HepG2 (cell line): ENCODE data around the gene NAB1. TPM values are rescaled to one million over a fixed set of nuclear protein-coding genes. Genes with fewer than 3 reads are reported as not detected.

Experiments
- ATAC-seq: fragments of 200-7000 bp; cut with Tn5 transposase; 3 replicates; pipeline ENCODE4 v1.9.1; 2020; ENCODE audit warnings: mild to moderate bottlenecking, moderate library complexity
- BruUV-seq: library from RNA; stranded (reverse); fragments of 400-500 nt; replicated peaks from 2 replicates; lab custom pipeline; 2021; lab: Mats Ljungman, UMichigan
- CTCF ChIA-PET: fragments of 300-600 bp; formaldehyde crosslinking; extraction: SDS; loops from one replicate; lab custom pipeline; 2021; ENCODE audit warnings: low total read pairs, inconsistent platforms, low intra/inter-chr PET ratio; lab: Yijun Ruan, JAX
- POLR2A ChIA-PET: fragments of 350-600 bp; sonication (Branson Sonifier 250); formaldehyde crosslinking; loops from one replicate; lab custom pipeline; 2020; ENCODE audit warnings: antibody characterized with exemption, inconsistent platforms; lab: Yijun Ruan, JAX
- DNase-seq: peaks from one replicate; pipeline ENCODE4 v3.0.0-alpha.2; 2015; ENCODE audit warnings: low spot score
- FAIRE-seq: peaks from 3 replicates; lab custom pipeline; 2011; peaks lifted over from hg19 to GRCh38; lab: Jason Lieb, UNC
- H2AFZ ChIP-seq: one replicate; pipeline ENCODE4 v1.6.1; 2011; ENCODE audit warnings: low read length, inconsistent platforms
- H3K27ac ChIP-seq: fragments of 300-600 bp; 3 replicates; pipeline ENCODE4 v1.8.0; 2011; ENCODE audit warnings: mixed run types, mild to moderate bottlenecking, mixed read lengths, low read length, inconsistent platforms; ENCODE audit not compliant: insufficient read depth; ENCODE audit errors: extremely low read length
- H3K27me3 ChIP-seq, 2 experiments: fragments of 200-600 bp in 1 of 2; 2 replicates in 1 of 2; 3 replicates in 1 of 2; pipeline versions ENCODE4 v1.6.0 to v1.8.0; 2011; ENCODE audit warnings: low read length in 2 of 2, mild to moderate bottlenecking in 2 of 2, moderate library complexity in 2 of 2, inconsistent platforms in 1 of 2; ENCODE audit not compliant: insufficient read depth in 2 of 2, control insufficient read depth in 1 of 2
- H3K36me3 ChIP-seq, 2 experiments: fragments of 200-600 bp in 1 of 2; replicated peaks in 1 of 2; 2 replicates in 1 of 2; 3 replicates in 1 of 2; pipeline versions ENCODE4 v1.5.1 to v1.8.0; 2011; ENCODE audit warnings: low read length in 2 of 2, inconsistent platforms in 1 of 2; ENCODE audit not compliant: insufficient read depth in 2 of 2, control insufficient read depth in 1 of 2
- H3K4me1 ChIP-seq: 2 replicates; pipeline ENCODE4 v1.5.1; 2012; ENCODE audit warnings: low read length, inconsistent platforms; ENCODE audit not compliant: insufficient read depth
- H3K4me2 ChIP-seq: 2 replicates; pipeline ENCODE4 v1.6.0; 2011; ENCODE audit warnings: low read depth, low read length, inconsistent platforms
- H3K4me3 ChIP-seq, 3 experiments: fragments of 200-600 bp in 1 of 3; sonication (generic), shearing (Covaris generic) in 1 of 3; replicated peaks in 1 of 3; 2 replicates each; pipeline ENCODE4 v1.5.1; 2011 to 2016; ENCODE audit warnings: low read length in 3 of 3, inconsistent platforms in 2 of 3, low read depth in 2 of 3, mild to moderate bottlenecking in 2 of 3, control low read depth in 1 of 3, mixed read lengths in 1 of 3; ENCODE audit not compliant: insufficient read depth in 1 of 3
- H3K79me2 ChIP-seq: one replicate; pipeline ENCODE4 v1.6.1; 2011; ENCODE audit warnings: low read length, inconsistent platforms; ENCODE audit not compliant: insufficient read depth
- H3K9ac ChIP-seq: 2 replicates; pipeline ENCODE4 v1.6.0; 2011; ENCODE audit warnings: mild to moderate bottlenecking, low read depth, low read length, inconsistent platforms; ENCODE audit not compliant: insufficient read depth
- H3K9me3 ChIP-seq: 2 replicates; pipeline ENCODE4 v1.5.1; 2012; ENCODE audit warnings: mild to moderate bottlenecking, low read length
- H4K20me1 ChIP-seq: 2 replicates; pipeline ENCODE4 v1.6.0; 2011; ENCODE audit warnings: inconsistent platforms, mild to moderate bottlenecking, low read length, moderate library complexity; ENCODE audit not compliant: insufficient read depth
- BCL6 ChIP-seq: IDR thresholded peaks from 2 replicates; pipeline ENCODE4 v1.6.1; 2016; ENCODE audit warnings: missing genetic modification reagents, missing compliant biosample characterization
- HNF4G ChIP-seq, 2 experiments: sonication (generic) in 1 of 2; formaldehyde crosslinking in 1 of 2; IDR thresholded peaks; 2 replicates each; pipeline versions ENCODE4 v1.4.0 to v1.6.1; 2011 to 2020; ENCODE audit warnings: borderline replicate concordance in 2 of 2, low read depth in 2 of 2, mild to moderate bottlenecking in 2 of 2, low read length in 1 of 2, missing genetic modification reagents in 1 of 2, moderate library complexity in 1 of 2
- KAT8 ChIP-seq: IDR thresholded peaks from 2 replicates; pipeline ENCODE4 v1.6.1; 2016; ENCODE audit warnings: missing genetic modification reagents, missing compliant biosample characterization
- PPARG ChIP-seq: conservative IDR thresholded peaks from 2 replicates; pipeline ENCODE4 v1.6.1; 2016; ENCODE audit warnings: missing biosample characterization, missing genetic modification reagents
- PRPF4 ChIP-seq: fragments of 200-400 bp; formaldehyde crosslinking; IDR thresholded peaks from 2 replicates; pipeline ENCODE4 v1.6.1; 2016; ENCODE audit warnings: low read length, low read depth; ENCODE audit not compliant: poor library complexity, severe bottlenecking
- U2AF2 ChIP-seq: fragments of 200-400 bp; formaldehyde crosslinking; IDR thresholded peaks from 2 replicates; pipeline ENCODE4 v1.6.1; 2017; ENCODE audit warnings: low read depth, mild to moderate bottlenecking, low read length
- UBTF ChIP-seq: sonication (generic); formaldehyde crosslinking; IDR thresholded peaks from 2 replicates; pipeline ENCODE4 v1.4.0; 2020; ENCODE audit warnings: mild to moderate bottlenecking, missing genetic modification reagents
- ZNF136 ChIP-seq: sonication (generic); formaldehyde crosslinking; IDR thresholded peaks from 2 replicates; pipeline ENCODE4 v1.8.1; 2022; ENCODE audit warnings: low read depth, mild to moderate bottlenecking, moderate library complexity, missing genetic modification reagents
- ZNF276 ChIP-seq: sonication (generic); formaldehyde crosslinking; IDR thresholded peaks from 2 replicates; pipeline ENCODE4 v1.4.0; 2020; ENCODE audit warnings: mild to moderate bottlenecking, low read depth, missing genetic modification reagents
- ZNF703 ChIP-seq: sonication (generic); formaldehyde crosslinking; IDR thresholded peaks from 2 replicates; pipeline ENCODE4 v1.5.1; 2020; ENCODE audit warnings: missing genetic modification reagents, mild to moderate bottlenecking, moderate library complexity, borderline replicate concordance
- WGBS: methylation state at CpG from one replicate; pipeline ENCODE4 v1.1.6; 2017; ENCODE audit warnings: low lambda C conversion rate; 5-methylcytosine and 5-hydroxymethylcytosine counted together
- in situ Hi-C: cut with HindIII; loops from 2 replicates; pipeline ENCODE4 v1.10.0; 2017; ENCODE audit warnings: low pct_unique_long_range_greater_than_20kb; ENCODE audit not compliant: extremely low pct_ligation_motif_present
- intact Hi-C: fragments of 100-400 bp; cut with micrococcal nuclease; formaldehyde crosslinking; loops from one replicate; pipeline ENCODE4 v1.10.0; 2022; ENCODE audit not compliant: unreplicated experiment
- polyA plus RNA-seq, 8 experiments: library from polyadenylated mRNA; depleted of rRNA in 3 of 8; stranded (reverse) in 7 of 8; unstranded in 1 of 8; fragments of >200 nt; fragmentation: Illumina TruSeq in 4 of 8; extraction: Trizol in 4 of 8; gene quantifications; 2 replicates each; pipeline versions ENCODE4 v1.2.1 to v1.2.3, GENCODE V29; 2011 to 2016; ENCODE audit warnings: low read depth in 4 of 8, missing spikeins in 1 of 8, mixed read lengths in 1 of 8; ENCODE audit not compliant: insufficient read depth in 1 of 8
- total RNA-seq, 5 experiments: library from RNA; depleted of rRNA; stranded (reverse); fragments of >200 nt; fragmentation: Illumina TruSeq; extraction: Trizol; gene quantifications; 2 replicates each; pipeline ENCODE4 v1.2.3, GENCODE V29; 2016; ENCODE audit warnings: low read depth in 1 of 5

The NAB1 gene
- total and polyA plus RNA-seq, 2 of the 13 experiments (the other 11 are each of a cell fraction or from before 2014, with no cell fraction given), result 24.5 to 46.0 TPM

- TF ChIP-seq UBTF (CRISPR knock-in tag), result no peak
Measured at GRCh38 chr2:190698895-190699294, 50.0 kb downstream of the NAB1 start (continued).

- H3K4me3 ChIP-seq, result no peak overlapping the region
- CTCF ChIA-PET, result no interaction called here
- no peak overlapping the region for H2AFZ ChIP-seq
- H4K20me1 ChIP-seq, result no peaks in the 10 kb centered on the region
- H3K36me3 ChIP-seq, result no peaks in the 10 kb centered on the region
- H3K9me3 ChIP-seq, result no peaks in the 10 kb centered on the region
- ATAC-seq (no peak), DNase-seq (no peak), FAIRE-seq (no peak)
- no peak overlapping the region for H3K9ac ChIP-seq
- BruUV-seq, result no TSS peak
- H3K4me1 ChIP-seq, result peaks cover 13% of the 10 kb centered on the region
- no peak overlapping the region for H3K4me2 ChIP-seq
- H3K79me2 ChIP-seq, result no peaks in the 10 kb centered on the region
- POLR2A ChIA-PET, result no interaction called here
- in situ Hi-C loops, result no loop called here
- intact Hi-C loops, result no loop called here
- peaks cover 1 to 13% of the 10 kb centered on the region in 2 experiments; a peak in 3 of 5 replicates for H3K27me3 ChIP-seq
- no peak overlapping the region for H3K27ac ChIP-seq
- TF ChIP-seq PPARG (CRISPR knock-in tag), result no peak
- TF ChIP-seq KAT8 (CRISPR knock-in tag), result no peak
- no peak for TF ChIP-seq ZNF703
- TF ChIP-seq HNF4G (IDR thresholded peaks at IDR 0.05; ENCODE audit: borderline replicate concordance, low read depth, low read length), result no peak
- no peak for TF ChIP-seq HNF4G (CRISPR knock-in tag; IDR thresholded peaks at IDR 0.05; ENCODE audit: borderline replicate concordance, low read depth)
- TF ChIP-seq U2AF2, result no peak
- no peak for TF ChIP-seq ZNF276 (CRISPR knock-in tag)
- no peak for TF ChIP-seq PRPF4
- no peak for TF ChIP-seq BCL6 (CRISPR knock-in tag)
- no peak for TF ChIP-seq ZNF136 (CRISPR knock-in tag)
- 17% methylated on average over 7 of the region's 7 CpGs for WGBS
Measured at GRCh38 chr2:190701586-190701985, 52.7 kb downstream of the NAB1 start.
